DOHH2 (cell line): ENCODE results near the gene HMGCS2.

Source experiments
- CTCF ChIP-seq: fragments of 200-600 bp; sonication (generic); IDR thresholded peaks from one replicate; pipeline ENCODE4 v1.5.1; 2014; ENCODE audit warnings: antibody characterized with exemption, mild to moderate bottlenecking, low read depth, low read length; ENCODE audit not compliant: poor library complexity, severe bottlenecking
- EZH2phosphoT487 ChIP-seq: fragments of 200-600 bp; sonication (generic); IDR thresholded peaks from 2 replicates; pipeline ENCODE4 v1.6.1; 2017; ENCODE audit warnings: borderline replicate concordance, mild to moderate bottlenecking, antibody characterized with exemption, low read length, moderate library complexity, mixed read lengths

- no peak for TF ChIP-seq CTCF
- TF ChIP-seq EZH2phosphoT487 = no peak
Observed at GRCh38 chr1:119799003-119799402, 30.3 kb upstream of the HMGCS2 start.
